Measurements from ENCODE around the gene OIT3. TPM values are rescaled to one million over a fixed set of nuclear protein-coding genes. Genes with fewer than 3 reads are reported as not detected.

OIT3 gene
- total RNA-seq, 6 experiments from 2014 or later: not detected

DNA sequence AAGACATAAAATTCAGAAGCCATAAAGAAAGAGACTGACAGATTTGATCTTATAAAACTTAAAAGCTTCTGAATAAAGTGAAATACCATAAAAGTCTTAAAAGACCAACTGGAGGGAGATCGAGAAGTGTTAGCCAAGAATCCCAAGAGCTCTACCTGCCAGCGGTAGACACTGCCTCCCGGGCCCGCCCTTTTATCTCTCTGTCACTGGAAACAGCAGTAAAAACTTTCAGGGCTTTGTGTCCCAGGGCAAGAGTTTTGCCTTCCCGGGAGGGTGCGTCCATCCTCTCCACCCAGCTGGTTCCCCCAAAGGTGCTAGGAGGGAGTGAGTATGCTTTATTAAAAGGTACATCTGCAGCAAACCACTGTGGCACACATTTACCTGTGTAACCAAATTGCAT, 55.2 kb downstream of the OIT3 start:
- peaks cover 21% of the 10 kb centered on the region for H3K27me3 Mint-ChIP-seq (ENCODE audit: insufficient read depth)
- DNase-seq: no peak
- TF ChIP-seq CTCF (IDR thresholded peaks at IDR 0.05): no peak
- H3K27ac Mint-ChIP-seq: no peak overlapping the region
- H3K36me3 Mint-ChIP-seq (ENCODE audit: low read depth): no peaks in the 10 kb centered on the region
- H3K9me3 Mint-ChIP-seq: no peaks in the 10 kb centered on the region
- no peak overlapping the region for H3K4me3 Mint-ChIP-seq
- no peaks in the 10 kb centered on the region for H3K4me1 Mint-ChIP-seq (ENCODE audit: low read depth)

DNA sequence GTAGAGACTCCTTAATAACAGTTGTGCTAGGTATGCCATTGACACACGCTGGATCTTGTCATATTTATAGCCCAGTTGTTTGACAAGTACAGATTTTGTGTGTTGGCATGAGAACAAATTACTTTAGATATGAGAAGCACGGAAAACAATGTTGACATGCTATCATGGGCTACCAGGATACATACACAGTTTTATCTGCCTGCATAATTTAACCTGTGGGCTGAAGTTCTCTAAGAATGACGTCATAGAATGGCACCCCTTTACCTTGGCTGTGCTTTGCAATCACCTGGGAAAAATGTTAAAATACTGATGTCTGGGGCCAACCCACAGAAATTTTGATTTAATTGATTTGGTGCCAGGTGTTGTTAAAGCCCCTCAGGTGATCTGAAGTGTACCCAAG, 58.2 kb downstream of the OIT3 start:
- H3K9me3 Mint-ChIP-seq: no peaks in the 10 kb centered on the region
- no peaks in the 10 kb centered on the region for H3K36me3 Mint-ChIP-seq (ENCODE audit: low read depth)
- no peak overlapping the region for H3K27ac Mint-ChIP-seq
- H3K4me3 Mint-ChIP-seq: no peak overlapping the region
- no peak for TF ChIP-seq CTCF (IDR thresholded peaks at IDR 0.05)
- no peaks in the 10 kb centered on the region for H3K4me1 Mint-ChIP-seq (ENCODE audit: low read depth)
- peaks cover 24% of the 10 kb centered on the region for H3K27me3 Mint-ChIP-seq (ENCODE audit: insufficient read depth)
- DNase-seq: no peak

DNA sequence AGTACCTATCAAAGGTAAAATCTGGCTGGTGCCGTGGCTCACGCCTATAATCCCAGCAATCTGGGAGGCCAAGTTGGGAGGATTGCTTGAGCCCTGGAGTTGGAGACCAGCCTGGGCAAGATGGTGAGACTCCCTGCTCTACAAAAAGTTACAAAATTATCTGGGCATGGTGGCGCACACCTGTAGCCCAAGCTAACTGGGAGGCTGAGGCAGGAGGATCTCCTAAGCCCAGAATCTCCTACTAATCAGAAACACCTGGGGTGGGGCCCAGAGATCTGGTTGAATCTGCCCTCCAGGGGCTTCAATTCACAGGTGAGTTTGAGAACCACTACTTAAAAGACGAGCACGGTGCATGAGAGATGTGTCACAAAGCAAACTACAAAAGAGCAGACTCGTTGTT, 58.6 kb downstream of the OIT3 start:
- no peak overlapping the region for H3K27ac Mint-ChIP-seq
- H3K4me1 Mint-ChIP-seq (ENCODE audit: low read depth): no peaks in the 10 kb centered on the region
- H3K9me3 Mint-ChIP-seq: no peaks in the 10 kb centered on the region

DNA sequence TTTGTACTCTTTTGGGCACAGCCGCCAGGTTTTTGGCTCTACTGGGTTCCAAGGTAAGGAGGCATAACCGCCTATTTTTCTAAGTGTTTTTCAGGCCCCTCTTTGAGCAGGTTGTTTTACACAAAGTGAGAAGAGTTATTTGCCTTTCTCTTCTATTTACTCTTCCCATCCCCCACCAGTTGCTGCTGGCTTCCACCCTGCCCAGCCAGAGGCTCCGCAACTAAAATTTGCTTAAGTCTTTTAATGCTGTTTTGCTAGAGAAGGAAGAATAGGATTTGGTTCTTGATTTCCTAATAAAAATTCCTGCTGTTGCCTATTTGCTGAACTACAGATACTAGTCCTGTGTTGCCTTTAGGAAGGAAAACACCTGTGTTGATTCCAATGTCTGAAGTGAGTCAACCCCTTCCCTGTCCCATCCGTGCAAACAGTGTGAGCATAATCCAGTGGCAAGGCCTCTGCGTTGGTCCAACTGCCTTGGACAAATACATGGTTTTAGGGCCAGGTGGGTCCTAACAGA, 59.2 kb downstream of the OIT3 start:
- H3K27me3 Mint-ChIP-seq (ENCODE audit: insufficient read depth): peaks cover 24% of the 10 kb centered on the region
- no peaks in the 10 kb centered on the region for H3K36me3 Mint-ChIP-seq (ENCODE audit: low read depth)
- no peak for DNase-seq
- TF ChIP-seq CTCF (IDR thresholded peaks at IDR 0.05): no peak
- H3K27ac Mint-ChIP-seq: no peak overlapping the region
- H3K4me1 Mint-ChIP-seq (ENCODE audit: low read depth): no peaks in the 10 kb centered on the region
- H3K9me3 Mint-ChIP-seq: no peaks in the 10 kb centered on the region
- no peak overlapping the region for H3K4me3 Mint-ChIP-seq

More for the DNA sequence above, 58.6 kb downstream of the OIT3 start:
- peaks cover 24% of the 10 kb centered on the region for H3K27me3 Mint-ChIP-seq (ENCODE audit: insufficient read depth)
- TF ChIP-seq CTCF (IDR thresholded peaks at IDR 0.05): no peak
- no peaks in the 10 kb centered on the region for H3K36me3 Mint-ChIP-seq (ENCODE audit: low read depth)
- DNase-seq: no peak
- no peak overlapping the region for H3K4me3 Mint-ChIP-seq

DNA sequence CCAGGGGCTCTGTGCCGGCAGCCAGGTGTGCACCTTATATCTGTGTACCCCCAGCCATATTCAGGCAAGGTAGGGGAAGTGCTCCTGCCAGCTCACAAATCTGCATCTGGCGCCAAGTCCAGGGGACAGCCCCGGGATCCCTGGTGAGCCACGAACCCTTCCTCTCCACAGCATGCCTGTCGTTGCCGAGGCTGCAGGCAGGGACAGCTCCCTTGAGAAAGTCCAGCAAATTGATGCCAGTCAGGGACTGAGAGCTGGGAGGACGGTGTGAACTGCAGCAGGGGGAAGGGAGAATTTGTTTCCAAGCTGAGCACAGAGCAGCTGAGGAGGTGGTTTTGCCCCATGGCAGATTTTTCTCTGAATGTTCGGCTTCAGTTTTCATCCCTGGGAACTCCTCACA, 60.1 kb downstream of the OIT3 start:
- no peak for DNase-seq
- Mint-ChIP-seq H3K27me3 (ENCODE audit: insufficient read depth) (peaks cover 21% of the 10 kb centered on the region), H3K4me1 (ENCODE audit: low read depth) (no peaks in the 10 kb centered on the region), H3K36me3 (ENCODE audit: low read depth) (no peaks in the 10 kb centered on the region), H3K9me3 (no peaks in the 10 kb centered on the region), H3K4me3 (no peak overlapping the region), H3K27ac (no peak overlapping the region)
- no peak for TF ChIP-seq CTCF (IDR thresholded peaks at IDR 0.05)

- no peaks in the 10 kb centered on the region for H3K4me1 Mint-ChIP-seq (ENCODE audit: low read depth)
- no peak overlapping the region for H3K4me3 Mint-ChIP-seq
- DNase-seq: no peak
- TF ChIP-seq CTCF (IDR thresholded peaks at IDR 0.05): no peak
- H3K27ac Mint-ChIP-seq: no peak overlapping the region
- no peaks in the 10 kb centered on the region for H3K9me3 Mint-ChIP-seq
- no peaks in the 10 kb centered on the region for H3K36me3 Mint-ChIP-seq (ENCODE audit: low read depth)
- H3K27me3 Mint-ChIP-seq (ENCODE audit: insufficient read depth): peaks cover 17% of the 10 kb centered on the region
Observed at GRCh38 chr10:72954230-72954595, 60.7 kb downstream of the OIT3 start.
